GM23338 (cell line): ENCODE results near the gene EXOC7. TPM values are rescaled to one million over a fixed set of nuclear protein-coding genes. Genes with fewer than 3 reads are reported as not detected.

Experiments used
- ATAC-seq: fragments of 200-7000 bp; cut with Tn5 transposase; 3 replicates; pipeline ENCODE4 v1.9.1; 2020
- DNase-seq: peaks from one replicate; pipeline ENCODE4 v3.0.0-alpha.2; 2015; ENCODE audit warnings: low spot score
- H2AFZ ChIP-seq: fragments of 200-600 bp; sonication (generic); 2 replicates; pipeline ENCODE4 v1.8.0; 2016; ENCODE audit warnings: antibody characterized with exemption, mild to moderate bottlenecking, moderate library complexity
- H3F3A ChIP-seq: fragments of 200-600 bp; sonication (generic); replicated peaks from 2 replicates; pipeline ENCODE4 v1.8.0; 2017; ENCODE audit warnings: antibody characterized with exemption, mixed run types, low read depth
- H3K27ac ChIP-seq: fragments of 200-600 bp; sonication (generic); 2 replicates; pipeline ENCODE4 v1.6.1; 2016; ENCODE audit warnings: low read depth
- H3K27me3 ChIP-seq: fragments of 200-600 bp; sonication (generic); 2 replicates; pipeline ENCODE4 v1.8.0; 2016; ENCODE audit warnings: mild to moderate bottlenecking, mixed run types, moderate library complexity; ENCODE audit not compliant: insufficient read depth
- H3K36me3 ChIP-seq: fragments of 200-600 bp; sonication (generic); 2 replicates; pipeline ENCODE4 v1.8.0; 2016; ENCODE audit warnings: mild to moderate bottlenecking; ENCODE audit not compliant: insufficient read depth
- H3K4me1 ChIP-seq: fragments of 200-600 bp; sonication (generic); 2 replicates; pipeline ENCODE4 v1.8.0; 2016; ENCODE audit warnings: mild to moderate bottlenecking, moderate library complexity; ENCODE audit not compliant: insufficient read depth
- H3K4me2 ChIP-seq: fragments of 200-600 bp; sonication (generic); 2 replicates; pipeline ENCODE4 v1.7.1; 2017; ENCODE audit warnings: mixed run types
- H3K4me3 ChIP-seq: fragments of 200-600 bp; sonication (generic); 2 replicates; pipeline ENCODE4 v1.6.1; 2016; ENCODE audit warnings: mixed run types
- H3K79me2 ChIP-seq: fragments of 200-600 bp; sonication (generic); replicated peaks from 2 replicates; pipeline ENCODE4 v1.8.0; 2017; ENCODE audit warnings: mild to moderate bottlenecking; ENCODE audit not compliant: insufficient read depth
- H3K9me2 ChIP-seq: fragments of 200-600 bp; sonication (generic); 2 replicates; pipeline ENCODE4 v1.8.0; 2017; ENCODE audit not compliant: insufficient read depth
- H4K20me1 ChIP-seq: fragments of 200-600 bp; sonication (generic); replicated peaks from 2 replicates; pipeline ENCODE4 v1.8.0; 2017; ENCODE audit warnings: mild to moderate bottlenecking; ENCODE audit not compliant: insufficient read depth
- H3K27ac Mint-ChIP-seq: 2 replicates; pipeline ENCODE4 v1.8.0; 2020; ENCODE audit warnings: inconsistent platforms, mild to moderate bottlenecking, moderate library complexity, mixed read lengths
- H3K27me3 Mint-ChIP-seq: 3 replicates; pipeline ENCODE4 v1.8.0; 2022; ENCODE audit warnings: low read depth, mild to moderate bottlenecking, moderate library complexity, mixed read lengths, inconsistent platforms; ENCODE audit not compliant: insufficient read depth, poor library complexity
- H3K36me3 Mint-ChIP-seq: 3 replicates; pipeline ENCODE4 v1.8.0; 2021; ENCODE audit warnings: low read depth, mild to moderate bottlenecking, inconsistent platforms, moderate library complexity, mixed read lengths
- H3K4me1 Mint-ChIP-seq: 3 replicates; pipeline ENCODE4 v1.8.0; 2020; ENCODE audit warnings: mild to moderate bottlenecking, inconsistent platforms, mixed read lengths
- H3K4me3 Mint-ChIP-seq: 3 replicates; pipeline ENCODE4 v1.8.0; 2021; ENCODE audit warnings: moderate library complexity, mild to moderate bottlenecking, inconsistent platforms, mixed read lengths
- H3K9me3 Mint-ChIP-seq: 3 replicates; pipeline ENCODE4 v1.8.0; 2020; ENCODE audit warnings: moderate library complexity, mild to moderate bottlenecking, inconsistent platforms, mixed read lengths
- CREB1 ChIP-seq: fragments of 250-450 bp; sonication (Bioruptor Pico); IDR thresholded peaks from 2 replicates; pipeline ENCODE4 v1.5.0; 2020; ENCODE audit warnings: low read depth, mild to moderate bottlenecking, moderate library complexity
- CTCF ChIP-seq, 2 experiments: fragments of 200-600 bp in 1 of 2; sonication (generic) in 1 of 2; conservative IDR thresholded peaks; 2 replicates each; pipeline versions ENCODE4 v1.5.1 to v1.6.1; 2016 to 2017; ENCODE audit warnings: antibody characterized with exemption in 2 of 2, low read depth in 2 of 2, mild to moderate bottlenecking in 2 of 2, moderate library complexity in 1 of 2
- ETS1 ChIP-seq: IDR thresholded peaks from 2 replicates; pipeline ENCODE4 v1.6.1; 2016; ENCODE audit warnings: antibody characterized with exemption
- EZH2 ChIP-seq: fragments of 200-600 bp; sonication (generic); IDR thresholded peaks from one replicate; pipeline ENCODE4 v1.8.0; 2017; ENCODE audit warnings: antibody characterized with exemption, mild to moderate bottlenecking, low read depth; ENCODE audit not compliant: unreplicated experiment
- EZH2phosphoT487 ChIP-seq: fragments of 200-600 bp; sonication (generic); IDR thresholded peaks from one replicate; pipeline ENCODE4 v1.8.1; 2018; ENCODE audit warnings: antibody characterized with exemption; ENCODE audit not compliant: unreplicated experiment
- JUNB ChIP-seq: IDR thresholded peaks from one replicate; pipeline ENCODE4 v1.6.1; 2016; ENCODE audit warnings: antibody characterized with exemption; ENCODE audit not compliant: unreplicated experiment
- NANOG ChIP-seq: IDR thresholded peaks from 2 replicates; pipeline ENCODE4 v1.6.1; 2016; ENCODE audit warnings: antibody characterized with exemption, borderline replicate concordance
- POLR2AphosphoS5 ChIP-seq: IDR thresholded peaks from 2 replicates; pipeline ENCODE4 v1.6.1; 2016; ENCODE audit warnings: antibody characterized with exemption, low read depth
- STAT1 ChIP-seq: IDR thresholded peaks from one replicate; pipeline ENCODE4 v1.6.1; 2016; ENCODE audit warnings: antibody characterized with exemption; ENCODE audit not compliant: unreplicated experiment
- ZNF114 ChIP-seq: fragments of 250-450 bp; sonication (Bioruptor Pico); IDR thresholded peaks from 2 replicates; pipeline ENCODE4 v1.5.0; 2020; ENCODE audit warnings: mild to moderate bottlenecking, moderate library complexity
- ZNF331 ChIP-seq: fragments of 250-450 bp; sonication (Bioruptor Pico); IDR thresholded peaks from 2 replicates; pipeline ENCODE4 v1.5.0; 2020; ENCODE audit warnings: low read depth, mild to moderate bottlenecking, moderate library complexity
- polyA plus RNA-seq: library from polyadenylated mRNA; unstranded; fragments of >200 nt; fragmentation: Nextera tagmentation; extraction: Ambion mirVana; gene quantifications from 2 replicates; pipeline ENCODE4 v1.2.1, GENCODE V29; 2016
- total RNA-seq: library from RNA; depleted of rRNA; stranded (reverse); fragments of >200 nt; shearing (Covaris generic); gene quantifications from 2 replicates; pipeline ENCODE4 v1.2.3, GENCODE V29; 2014
- TF ChIP-seq, protein P1 (sequence below): fragments of 250-450 bp; sonication (Bioruptor Pico); IDR thresholded peaks from 2 replicates; pipeline ENCODE4 v1.5.0; 2020; ENCODE audit warnings: mild to moderate bottlenecking, moderate library complexity
- TF ChIP-seq, protein P2 (sequence below): IDR thresholded peaks from one replicate; pipeline ENCODE4 v1.6.1; 2018; ENCODE audit warnings: antibody characterized with exemption; ENCODE audit not compliant: unreplicated experiment

EXOC7 gene
- total and polyA plus RNA-seq, 2 experiments from 2014 or later: 75.4 to 77.4 TPM

- Mint-ChIP-seq H3K27ac (no peak overlapping the region), H3K27me3 (peaks cover 73% of the 10 kb centered on the region), H3K4me1 (peaks cover 51% of the 10 kb centered on the region), H3K9me3 (no peaks in the 10 kb centered on the region; the same call in 2 of the 3 replicates), H3K36me3 (peaks cover 17% of the 10 kb centered on the region), H3K4me3 (peak overlapping the region; percentile 55)
- H3K9me2 ChIP-seq: no peaks in the 10 kb centered on the region
- peaks cover 34% of the 10 kb centered on the region for H3F3A ChIP-seq
- DNase-seq (no peak), ATAC-seq (no peak)
- no peak overlapping the region for H2AFZ ChIP-seq
- no peaks in the 10 kb centered on the region for H3K36me3 ChIP-seq
- peak overlapping the region; percentile 88 for H3K4me2 ChIP-seq
- no peak overlapping the region for H3K27ac ChIP-seq
- peaks cover 41% of the 10 kb centered on the region for H3K4me1 ChIP-seq
- H4K20me1 ChIP-seq: 0 out of 2 replicates have a peak, but pooled peaks cover 7% of the 10 kb centered on the region
- H3K27me3 ChIP-seq: peaks cover 54% of the 10 kb centered on the region
- H3K79me2 ChIP-seq: no peaks in the 10 kb centered on the region
- peak overlapping the region; percentile 52 for H3K4me3 ChIP-seq
- TF ChIP-seq NANOG (no peak), ZNF114 (CRISPR knock-in tag) (no peak), POLR2AphosphoS5 (no peak), JUNB (no peak), ZNF331 (CRISPR knock-in tag) (no peak), ETS1 (no peak), EZH2 (no peak), CTCF (conservative IDR thresholded peaks at IDR 0.05; ENCODE audit: low read depth in 2 of 2) (no peak), EZH2phosphoT487 (no peak), STAT1 (no peak), CREB1 (CRISPR knock-in tag) (no peak)
- TF ChIP-seq, protein P1, sequence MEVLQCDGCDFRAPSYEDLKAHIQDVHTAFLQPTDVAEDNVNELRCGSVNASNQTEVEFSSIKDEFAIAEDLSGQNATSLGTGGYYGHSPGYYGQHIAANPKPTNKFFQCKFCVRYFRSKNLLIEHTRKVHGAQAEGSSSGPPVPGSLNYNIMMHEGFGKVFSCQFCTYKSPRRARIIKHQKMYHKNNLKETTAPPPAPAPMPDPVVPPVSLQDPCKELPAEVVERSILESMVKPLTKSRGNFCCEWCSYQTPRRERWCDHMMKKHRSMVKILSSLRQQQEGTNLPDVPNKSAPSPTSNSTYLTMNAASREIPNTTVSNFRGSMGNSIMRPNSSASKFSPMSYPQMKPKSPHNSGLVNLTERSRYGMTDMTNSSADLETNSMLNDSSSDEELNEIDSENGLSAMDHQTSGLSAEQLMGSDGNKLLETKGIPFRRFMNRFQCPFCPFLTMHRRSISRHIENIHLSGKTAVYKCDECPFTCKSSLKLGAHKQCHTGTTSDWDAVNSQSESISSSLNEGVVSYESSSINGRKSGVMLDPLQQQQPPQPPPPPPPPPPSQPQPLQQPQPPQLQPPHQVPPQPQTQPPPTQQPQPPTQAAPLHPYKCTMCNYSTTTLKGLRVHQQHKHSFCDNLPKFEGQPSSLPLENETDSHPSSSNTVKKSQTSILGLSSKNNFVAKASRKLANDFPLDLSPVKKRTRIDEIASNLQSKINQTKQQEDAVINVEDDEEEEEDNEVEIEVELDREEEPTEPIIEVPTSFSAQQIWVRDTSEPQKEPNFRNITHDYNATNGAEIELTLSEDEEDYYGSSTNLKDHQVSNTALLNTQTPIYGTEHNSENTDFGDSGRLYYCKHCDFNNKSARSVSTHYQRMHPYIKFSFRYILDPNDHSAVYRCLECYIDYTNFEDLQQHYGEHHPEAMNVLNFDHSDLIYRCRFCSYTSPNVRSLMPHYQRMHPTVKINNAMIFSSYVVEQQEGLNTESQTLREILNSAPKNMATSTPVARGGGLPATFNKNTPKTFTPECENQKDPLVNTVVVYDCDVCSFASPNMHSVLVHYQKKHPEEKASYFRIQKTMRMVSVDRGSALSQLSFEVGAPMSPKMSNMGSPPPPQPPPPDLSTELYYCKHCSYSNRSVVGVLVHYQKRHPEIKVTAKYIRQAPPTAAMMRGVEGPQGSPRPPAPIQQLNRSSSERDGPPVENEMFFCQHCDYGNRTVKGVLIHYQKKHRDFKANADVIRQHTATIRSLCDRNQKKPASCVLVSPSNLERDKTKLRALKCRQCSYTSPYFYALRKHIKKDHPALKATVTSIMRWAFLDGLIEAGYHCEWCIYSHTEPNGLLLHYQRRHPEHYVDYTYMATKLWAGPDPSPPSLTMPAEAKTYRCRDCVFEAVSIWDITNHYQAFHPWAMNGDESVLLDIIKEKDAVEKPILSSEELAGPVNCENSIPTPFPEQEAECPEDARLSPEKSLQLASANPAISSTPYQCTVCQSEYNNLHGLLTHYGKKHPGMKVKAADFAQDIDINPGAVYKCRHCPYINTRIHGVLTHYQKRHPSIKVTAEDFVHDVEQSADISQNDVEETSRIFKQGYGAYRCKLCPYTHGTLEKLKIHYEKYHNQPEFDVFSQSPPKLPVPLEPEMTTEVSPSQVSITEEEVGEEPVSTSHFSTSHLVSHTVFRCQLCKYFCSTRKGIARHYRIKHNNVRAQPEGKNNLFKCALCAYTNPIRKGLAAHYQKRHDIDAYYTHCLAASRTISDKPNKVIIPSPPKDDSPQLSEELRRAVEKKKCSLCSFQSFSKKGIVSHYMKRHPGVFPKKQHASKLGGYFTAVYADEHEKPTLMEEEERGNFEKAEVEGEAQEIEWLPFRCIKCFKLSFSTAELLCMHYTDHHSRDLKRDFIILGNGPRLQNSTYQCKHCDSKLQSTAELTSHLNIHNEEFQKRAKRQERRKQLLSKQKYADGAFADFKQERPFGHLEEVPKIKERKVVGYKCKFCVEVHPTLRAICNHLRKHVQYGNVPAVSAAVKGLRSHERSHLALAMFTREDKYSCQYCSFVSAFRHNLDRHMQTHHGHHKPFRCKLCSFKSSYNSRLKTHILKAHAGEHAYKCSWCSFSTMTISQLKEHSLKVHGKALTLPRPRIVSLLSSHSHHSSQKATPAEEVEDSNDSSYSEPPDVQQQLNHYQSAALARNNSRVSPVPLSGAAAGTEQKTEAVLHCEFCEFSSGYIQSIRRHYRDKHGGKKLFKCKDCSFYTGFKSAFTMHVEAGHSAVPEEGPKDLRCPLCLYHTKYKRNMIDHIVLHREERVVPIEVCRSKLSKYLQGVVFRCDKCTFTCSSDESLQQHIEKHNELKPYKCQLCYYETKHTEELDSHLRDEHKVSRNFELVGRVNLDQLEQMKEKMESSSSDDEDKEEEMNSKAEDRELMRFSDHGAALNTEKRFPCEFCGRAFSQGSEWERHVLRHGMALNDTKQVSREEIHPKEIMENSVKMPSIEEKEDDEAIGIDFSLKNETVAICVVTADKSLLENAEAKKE (CRISPR knock-in tag): no peak
- TF ChIP-seq, protein P2, sequence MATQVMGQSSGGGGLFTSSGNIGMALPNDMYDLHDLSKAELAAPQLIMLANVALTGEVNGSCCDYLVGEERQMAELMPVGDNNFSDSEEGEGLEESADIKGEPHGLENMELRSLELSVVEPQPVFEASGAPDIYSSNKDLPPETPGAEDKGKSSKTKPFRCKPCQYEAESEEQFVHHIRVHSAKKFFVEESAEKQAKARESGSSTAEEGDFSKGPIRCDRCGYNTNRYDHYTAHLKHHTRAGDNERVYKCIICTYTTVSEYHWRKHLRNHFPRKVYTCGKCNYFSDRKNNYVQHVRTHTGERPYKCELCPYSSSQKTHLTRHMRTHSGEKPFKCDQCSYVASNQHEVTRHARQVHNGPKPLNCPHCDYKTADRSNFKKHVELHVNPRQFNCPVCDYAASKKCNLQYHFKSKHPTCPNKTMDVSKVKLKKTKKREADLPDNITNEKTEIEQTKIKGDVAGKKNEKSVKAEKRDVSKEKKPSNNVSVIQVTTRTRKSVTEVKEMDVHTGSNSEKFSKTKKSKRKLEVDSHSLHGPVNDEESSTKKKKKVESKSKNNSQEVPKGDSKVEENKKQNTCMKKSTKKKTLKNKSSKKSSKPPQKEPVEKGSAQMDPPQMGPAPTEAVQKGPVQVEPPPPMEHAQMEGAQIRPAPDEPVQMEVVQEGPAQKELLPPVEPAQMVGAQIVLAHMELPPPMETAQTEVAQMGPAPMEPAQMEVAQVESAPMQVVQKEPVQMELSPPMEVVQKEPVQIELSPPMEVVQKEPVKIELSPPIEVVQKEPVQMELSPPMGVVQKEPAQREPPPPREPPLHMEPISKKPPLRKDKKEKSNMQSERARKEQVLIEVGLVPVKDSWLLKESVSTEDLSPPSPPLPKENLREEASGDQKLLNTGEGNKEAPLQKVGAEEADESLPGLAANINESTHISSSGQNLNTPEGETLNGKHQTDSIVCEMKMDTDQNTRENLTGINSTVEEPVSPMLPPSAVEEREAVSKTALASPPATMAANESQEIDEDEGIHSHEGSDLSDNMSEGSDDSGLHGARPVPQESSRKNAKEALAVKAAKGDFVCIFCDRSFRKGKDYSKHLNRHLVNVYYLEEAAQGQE: no peak
Measured at GRCh38 chr17:76079535-76079955, 24.0 kb downstream of the EXOC7 start.
